Endothelial cell of umbilical vein (primary cell): ENCODE results near the gene ZNF184. TPM values are rescaled to one million over a fixed set of nuclear protein-coding genes. Genes with fewer than 3 reads are reported as not detected.

ENCODE experiments used
- BruUV-seq: library from RNA; stranded (reverse); fragments of 400-500 nt; replicated peaks from 2 replicates; lab custom pipeline; 2021; lab: Mats Ljungman, UMichigan
- CTCF ChIA-PET: fragments of 300-600, 350-600 bp; sonication (Branson Sonifier 250); formaldehyde crosslinking; loops from one replicate; lab custom pipeline; 2021; ENCODE audit warnings: antibody characterized with exemption, inconsistent platforms; lab: Charles Lee
- POLR2A ChIA-PET: fragments of 300-600, 350-600 bp; sonication (Branson Sonifier 250); formaldehyde crosslinking; loops from one replicate; lab custom pipeline; 2021; ENCODE audit warnings: antibody characterized with exemption, inconsistent platforms; lab: Charles Lee
- DNase-seq: peaks from one replicate; pipeline ENCODE4 v3.0.0-alpha.2; 2011; ENCODE audit warnings: low read depth, low spot score
- FAIRE-seq: peaks from 2 replicates; lab custom pipeline; 2011; peaks lifted over from hg19 to GRCh38; lab: Jason Lieb, UNC
- H2AFZ ChIP-seq: 2 replicates; pipeline ENCODE4 v1.6.0; 2012; ENCODE audit warnings: low read depth, low read length, control low read depth, inconsistent platforms
- H3K27ac ChIP-seq: 2 replicates; pipeline ENCODE4 v1.5.1; 2011; ENCODE audit warnings: low read depth, mild to moderate bottlenecking, control low read depth, low read length, moderate library complexity; ENCODE audit not compliant: insufficient read depth
- H3K27me3 ChIP-seq, 2 experiments: 2 replicates each; pipeline versions ENCODE4 v1.6.0 to v1.6.1; 2011; ENCODE audit warnings: low read length in 2 of 2, mixed read lengths in 1 of 2; ENCODE audit not compliant: control insufficient read depth in 2 of 2, insufficient read depth in 2 of 2
- H3K36me3 ChIP-seq, 2 experiments: 2 replicates in 1 of 2; 3 replicates in 1 of 2; pipeline ENCODE4 v1.5.1; 2011; ENCODE audit warnings: low read length in 2 of 2, mild to moderate bottlenecking in 1 of 2, moderate library complexity in 1 of 2; ENCODE audit not compliant: control insufficient read depth in 2 of 2, insufficient read depth in 2 of 2; ENCODE audit errors: extremely low read depth in 1 of 2
- H3K4me1 ChIP-seq: 3 replicates; pipeline ENCODE4 v1.5.1; 2011; ENCODE audit warnings: mild to moderate bottlenecking, low read length; ENCODE audit not compliant: control insufficient read depth, insufficient read depth; ENCODE audit errors: extremely low read depth
- H3K4me2 ChIP-seq: 2 replicates; pipeline ENCODE4 v1.6.1; 2011; ENCODE audit warnings: low read length, control low read depth, mixed read lengths; ENCODE audit not compliant: insufficient read depth
- H3K4me3 ChIP-seq, 3 experiments: fragments of 200-600 bp in 1 of 3; sonication (generic), shearing (Covaris generic) in 1 of 3; replicated peaks in 1 of 3; 2 replicates each; pipeline ENCODE4 v1.5.1; 2011 to 2016; ENCODE audit warnings: control low read depth in 3 of 3, low read length in 3 of 3, mild to moderate bottlenecking in 2 of 3, inconsistent platforms in 1 of 3, low read depth in 1 of 3, moderate library complexity in 1 of 3; ENCODE audit not compliant: insufficient read depth in 1 of 3
- H3K79me2 ChIP-seq: 2 replicates; pipeline ENCODE4 v1.6.0; 2012; ENCODE audit warnings: low read length, inconsistent platforms; ENCODE audit not compliant: control insufficient read depth, insufficient read depth
- H3K9ac ChIP-seq: replicated peaks from 2 replicates; pipeline ENCODE3; 2011; ENCODE audit warnings: low read length, control low read depth; ENCODE audit not compliant: insufficient read depth; ENCODE audit errors: extremely low read depth
- H3K9me1 ChIP-seq: replicated peaks from 3 replicates; pipeline ENCODE4 v1.6.0; 2011; ENCODE audit warnings: mild to moderate bottlenecking, low read length; ENCODE audit not compliant: control insufficient read depth, insufficient read depth; ENCODE audit errors: extremely low read depth
- H3K9me3 ChIP-seq: replicated peaks from 2 replicates; pipeline ENCODE4 v1.5.1; 2012; ENCODE audit warnings: low read length, inconsistent platforms; ENCODE audit not compliant: control insufficient read depth, insufficient read depth
- H4K20me1 ChIP-seq: replicated peaks from 2 replicates; pipeline ENCODE3; 2011; ENCODE audit warnings: mild to moderate bottlenecking, low read length; ENCODE audit not compliant: control insufficient read depth, insufficient read depth; ENCODE audit errors: extremely low read depth
- CTCF ChIP-seq, 2 donors: IDR thresholded peaks; 1 replicate in 1 of 2; 2 replicates in 1 of 2; pipeline ENCODE4 v1.5.1; 2011; ENCODE audit warnings: low read length in 2 of 2, mild to moderate bottlenecking in 2 of 2, moderate library complexity in 2 of 2, control low read depth in 1 of 2, inconsistent platforms in 1 of 2, low read depth in 1 of 2; ENCODE audit not compliant: insufficient read depth in 1 of 2; ENCODE audit errors: extremely low read depth in 1 of 2
- EZH2 ChIP-seq: IDR thresholded peaks from 2 replicates; pipeline ENCODE4 v1.6.1; 2012; ENCODE audit warnings: borderline replicate concordance, low read depth, mild to moderate bottlenecking, moderate library complexity, low read length, inconsistent platforms; ENCODE audit not compliant: severe bottlenecking
- FOS ChIP-seq: IDR thresholded peaks from 2 replicates; pipeline ENCODE4 v1.6.1; 2011; ENCODE audit warnings: mild to moderate bottlenecking, low read length, moderate library complexity, borderline replicate concordance; ENCODE audit not compliant: insufficient read depth
- GATA2 ChIP-seq: IDR thresholded peaks from 2 replicates; pipeline ENCODE4 v1.7.0; 2011; ENCODE audit warnings: low read depth, mild to moderate bottlenecking, moderate library complexity, mixed read lengths, low read length; ENCODE audit not compliant: insufficient read length, insufficient read depth
- JUN ChIP-seq: IDR thresholded peaks from 2 replicates; pipeline ENCODE4 v1.6.1; 2011; ENCODE audit warnings: borderline replicate concordance, low read depth; ENCODE audit not compliant: insufficient read length, insufficient read depth
- MAX ChIP-seq: IDR thresholded peaks from 2 replicates; pipeline ENCODE4 v1.6.1; 2011; ENCODE audit not compliant: insufficient read depth, insufficient read length
- MYC ChIP-seq: IDR thresholded peaks from one replicate; pipeline ENCODE4 v1.6.1; 2011; ENCODE audit warnings: mild to moderate bottlenecking, low read depth, low read length
- POLR2A ChIP-seq: IDR thresholded peaks from 2 replicates; pipeline ENCODE4 v1.6.1; 2012; ENCODE audit warnings: low read depth, mild to moderate bottlenecking, control low read depth, low read length
- POLR2AphosphoS5 ChIP-seq: IDR thresholded peaks from 2 replicates; pipeline ENCODE4 v1.6.1; 2012; ENCODE audit warnings: low read depth, mild to moderate bottlenecking, control low read depth, low read length, moderate library complexity; ENCODE audit not compliant: insufficient read depth
- dilution Hi-C: fragments of 300-500 bp; cut with MboI; formaldehyde crosslinking; loops from one replicate; pipeline ENCODE4 v1.15.0; 2019; ENCODE audit warnings: low sequenced_read_pairs; ENCODE audit not compliant: extremely low pct_ligation_motif_present
- intact Hi-C: fragments of 100-400 bp; cut with micrococcal nuclease; formaldehyde crosslinking; loops from one replicate; pipeline ENCODE4 v1.10.0; 2022
- polyA plus RNA-seq, 4 experiments: library from polyadenylated mRNA; depleted of rRNA in 3 of 4; stranded (reverse) in 3 of 4; unstranded in 1 of 4; fragments of >200 nt; gene quantifications; 2 replicates each; pipeline versions ENCODE4 v1.2.1 to v1.2.3, GENCODE V29; 2011 to 2012; ENCODE audit warnings: missing spikeins in 1 of 4
- total RNA-seq: library from RNA; stranded (reverse); gene quantifications from 2 replicates; pipeline ENCODE4 v1.2.3, GENCODE V29; 2021

Gene ZNF184
- total and polyA plus RNA-seq, 2 donors (not counting 3 experiments of a cell fraction or from before 2014, with no cell fraction given): 1.6 to 6.5 TPM

DNA sequence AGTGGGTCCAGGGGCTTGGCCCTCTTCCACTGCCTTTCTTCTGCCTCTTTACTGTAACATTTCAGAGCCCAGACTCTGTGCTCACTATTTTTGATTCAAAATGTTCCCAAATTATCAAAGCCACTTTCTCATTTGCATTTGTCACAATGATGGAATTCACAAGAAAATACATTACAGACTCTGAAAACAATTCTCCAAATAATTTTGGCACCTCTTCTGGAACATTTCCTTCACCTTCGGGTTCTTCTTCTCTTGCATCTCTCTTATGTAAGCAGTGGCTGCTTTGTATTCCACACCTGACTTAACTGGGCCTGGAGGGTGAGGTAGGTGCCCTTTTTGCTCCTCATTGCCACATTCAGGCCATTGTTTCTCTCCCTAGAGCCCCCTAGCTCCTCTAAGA lies 30.0 kb downstream of the ZNF184 start:
- Histone ChIP-seq H3K4me3 (no peak overlapping the region), H3K9me1 (no peaks in the 10 kb centered on the region), H4K20me1 (no peaks in the 10 kb centered on the region), H2AFZ (no peak overlapping the region), H3K9ac (no peak overlapping the region), H3K9me3 (no peaks in the 10 kb centered on the region), H3K27me3 (no peaks in the 10 kb centered on the region), H3K4me1 (no peaks in the 10 kb centered on the region), H3K4me2 (no peak overlapping the region), H3K79me2 (no peaks in the 10 kb centered on the region), H3K27ac (no peak overlapping the region), H3K36me3 (no peaks in the 10 kb centered on the region)
- no peak for TF ChIP-seq FOS
- no peak for TF ChIP-seq EZH2
- no peak for TF ChIP-seq POLR2A
- no peak for TF ChIP-seq JUN
- TF ChIP-seq CTCF (IDR thresholded peaks at IDR 0.05; ENCODE audit: extremely low read depth in 1 of 2, insufficient read depth in 1 of 2, low read depth in 1 of 2, low read length in 2 of 2): no peak
- no peak for TF ChIP-seq POLR2AphosphoS5
- TF ChIP-seq MYC: no peak
- no peak for TF ChIP-seq GATA2
- TF ChIP-seq MAX: no peak
- intact Hi-C loops (no loop called here), dilution Hi-C loops (no loop called here)
- BruUV-seq: no TSS peak
- FAIRE-seq (no peak), DNase-seq (no peak)
- POLR2A ChIA-PET: no interaction called here
- CTCF ChIA-PET: no interaction called here
